DND-41 (cell line): ENCODE data around the gene GRIK2.

ENCODE experiments used
- ATAC-seq: fragments of 200-7000 bp; cut with Tn5 transposase; 3 replicates; pipeline ENCODE4 v1.9.1; 2021; ENCODE audit warnings: low read depth; ENCODE audit not compliant: insufficient read depth
- DNase-seq: peaks from one replicate; pipeline ENCODE4 v3.0.0-alpha.2; 2020
- H2AFZ ChIP-seq: 2 replicates; pipeline ENCODE4 v1.6.0; 2012; ENCODE audit warnings: low read depth, low read length
- H3K27ac ChIP-seq: 2 replicates; pipeline ENCODE4 v1.5.1; 2012; ENCODE audit warnings: low read length, inconsistent platforms
- H3K27me3 ChIP-seq: fragments of 200-600 bp; sonication (generic); 2 replicates; pipeline ENCODE4 v1.6.0; 2012; ENCODE audit warnings: low read length, mild to moderate bottlenecking, inconsistent platforms; ENCODE audit not compliant: insufficient read depth, poor library complexity
- H3K36me3 ChIP-seq: 2 replicates; pipeline ENCODE4 v1.5.1; 2012; ENCODE audit warnings: low read length, inconsistent platforms; ENCODE audit not compliant: insufficient read depth
- H3K4me1 ChIP-seq: 2 replicates; pipeline ENCODE4 v1.5.1; 2012; ENCODE audit warnings: mild to moderate bottlenecking, low read length; ENCODE audit not compliant: insufficient read depth
- H3K4me2 ChIP-seq: 2 replicates; pipeline ENCODE4 v1.6.0; 2012; ENCODE audit warnings: mild to moderate bottlenecking, moderate library complexity, low read length, inconsistent platforms; ENCODE audit not compliant: insufficient read depth
- H3K4me3 ChIP-seq, 2 experiments: fragments of 200-600 bp in 1 of 2; shearing (Covaris generic) in 1 of 2; 2 replicates each; pipeline ENCODE4 v1.5.1; 2012 to 2016; ENCODE audit warnings: inconsistent platforms in 2 of 2, low read length in 2 of 2, mild to moderate bottlenecking in 2 of 2, low read depth in 1 of 2, moderate library complexity in 1 of 2
- H3K79me2 ChIP-seq: 2 replicates; pipeline ENCODE4 v1.6.0; 2012; ENCODE audit warnings: low read length, inconsistent platforms; ENCODE audit not compliant: insufficient read depth
- H3K9ac ChIP-seq: 2 replicates; pipeline ENCODE4 v1.6.0; 2012; ENCODE audit warnings: low read depth, mild to moderate bottlenecking, inconsistent platforms, low read length, moderate library complexity
- H3K9me3 ChIP-seq: 2 replicates; pipeline ENCODE4 v1.5.1; 2012; ENCODE audit warnings: low read length, moderate library complexity, mild to moderate bottlenecking, inconsistent platforms; ENCODE audit not compliant: insufficient read depth, severe bottlenecking
- H4K20me1 ChIP-seq: 2 replicates; pipeline ENCODE4 v1.6.0; 2012; ENCODE audit warnings: low read length; ENCODE audit not compliant: insufficient read depth
- EZH2 ChIP-seq: IDR thresholded peaks from 3 replicates; pipeline ENCODE4 v1.6.1; 2012; ENCODE audit warnings: borderline replicate concordance, low read depth, mild to moderate bottlenecking, moderate library complexity, low read length, inconsistent platforms; ENCODE audit not compliant: severe bottlenecking
- TF ChIP-seq, protein P1 (sequence below): IDR thresholded peaks from 2 replicates; pipeline ENCODE4 v1.5.1; 2012; ENCODE audit warnings: borderline replicate concordance, low read length, moderate library complexity, mild to moderate bottlenecking; ENCODE audit not compliant: poor library complexity, severe bottlenecking; ENCODE audit errors: extremely low read depth

The GRIK2 gene

GRCh38 chr6:101482606-101483005, 89.1 kb downstream of the GRIK2 start:
- Histone ChIP-seq H3K27ac (no peak overlapping the region), H3K27me3 (no peaks in the 10 kb centered on the region)
- no peak for ATAC-seq

DNA sequence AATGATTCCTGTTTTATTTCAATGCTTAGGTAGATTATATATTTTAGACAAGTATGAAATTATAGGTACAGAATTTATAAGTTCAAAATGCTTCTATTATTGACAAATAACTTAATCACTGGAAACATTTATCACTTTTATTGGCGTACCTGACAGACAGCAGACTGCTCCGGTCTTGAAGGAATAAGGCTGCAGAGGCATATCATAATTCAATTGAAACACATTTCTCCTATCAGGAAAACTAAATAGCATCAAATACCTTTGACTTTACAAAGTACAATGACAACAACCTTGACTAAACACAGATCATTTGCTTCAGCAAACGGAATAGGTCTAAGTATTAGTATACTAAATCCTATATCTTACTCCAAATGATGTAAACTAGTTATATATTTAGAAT, 91.3 kb downstream of the GRIK2 start:
- no peaks in the 10 kb centered on the region for H3K27me3 ChIP-seq
- ATAC-seq (no peak), DNase-seq (no peak)
- H3K79me2 ChIP-seq: no peaks in the 10 kb centered on the region
- TF ChIP-seq EZH2: no peak
- TF ChIP-seq, protein P1, sequence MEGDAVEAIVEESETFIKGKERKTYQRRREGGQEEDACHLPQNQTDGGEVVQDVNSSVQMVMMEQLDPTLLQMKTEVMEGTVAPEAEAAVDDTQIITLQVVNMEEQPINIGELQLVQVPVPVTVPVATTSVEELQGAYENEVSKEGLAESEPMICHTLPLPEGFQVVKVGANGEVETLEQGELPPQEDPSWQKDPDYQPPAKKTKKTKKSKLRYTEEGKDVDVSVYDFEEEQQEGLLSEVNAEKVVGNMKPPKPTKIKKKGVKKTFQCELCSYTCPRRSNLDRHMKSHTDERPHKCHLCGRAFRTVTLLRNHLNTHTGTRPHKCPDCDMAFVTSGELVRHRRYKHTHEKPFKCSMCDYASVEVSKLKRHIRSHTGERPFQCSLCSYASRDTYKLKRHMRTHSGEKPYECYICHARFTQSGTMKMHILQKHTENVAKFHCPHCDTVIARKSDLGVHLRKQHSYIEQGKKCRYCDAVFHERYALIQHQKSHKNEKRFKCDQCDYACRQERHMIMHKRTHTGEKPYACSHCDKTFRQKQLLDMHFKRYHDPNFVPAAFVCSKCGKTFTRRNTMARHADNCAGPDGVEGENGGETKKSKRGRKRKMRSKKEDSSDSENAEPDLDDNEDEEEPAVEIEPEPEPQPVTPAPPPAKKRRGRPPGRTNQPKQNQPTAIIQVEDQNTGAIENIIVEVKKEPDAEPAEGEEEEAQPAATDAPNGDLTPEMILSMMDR: no peak
- no peak overlapping the region for H3K9ac ChIP-seq
- no peaks in the 10 kb centered on the region for H3K36me3 ChIP-seq
- no peak overlapping the region for H3K4me3 ChIP-seq
- no peak overlapping the region for H3K4me2 ChIP-seq
- no peak overlapping the region for H2AFZ ChIP-seq
- H3K4me1 ChIP-seq: no peaks in the 10 kb centered on the region
- H4K20me1 ChIP-seq: no peaks in the 10 kb centered on the region
- no peak overlapping the region for H3K27ac ChIP-seq
- no peaks in the 10 kb centered on the region for H3K9me3 ChIP-seq

More at GRCh38 chr6:101482606-101483005, 89.1 kb downstream of the GRIK2 start:
- Histone ChIP-seq H4K20me1 (no peaks in the 10 kb centered on the region), H2AFZ (no peak overlapping the region), H3K79me2 (no peaks in the 10 kb centered on the region), H3K9me3 (no peaks in the 10 kb centered on the region), H3K36me3 (no peaks in the 10 kb centered on the region), H3K9ac (no peak overlapping the region), H3K4me1 (no peaks in the 10 kb centered on the region), H3K4me2 (no peak overlapping the region), H3K4me3 (no peak overlapping the region)
- TF ChIP-seq, protein P1: no peak
- no peak for TF ChIP-seq EZH2
- DNase-seq: no peak

GRCh38 chr6:101486124-101486523, 92.6 kb downstream of the GRIK2 start:
- TF ChIP-seq EZH2: no peak
- TF ChIP-seq, protein P1: no peak
- no peaks in the 10 kb centered on the region for H3K4me1 ChIP-seq
- no peak overlapping the region for H3K27ac ChIP-seq
- no peak for ATAC-seq
- H3K36me3 ChIP-seq: no peaks in the 10 kb centered on the region
- H3K27me3 ChIP-seq: no peaks in the 10 kb centered on the region
- H3K4me3 ChIP-seq: no peak overlapping the region
- no peak overlapping the region for H3K4me2 ChIP-seq
- no peaks in the 10 kb centered on the region for H3K79me2 ChIP-seq
- H3K9ac ChIP-seq: no peak overlapping the region
- H2AFZ ChIP-seq: no peak overlapping the region
- H3K9me3 ChIP-seq: no peaks in the 10 kb centered on the region
- H4K20me1 ChIP-seq: no peaks in the 10 kb centered on the region
- DNase-seq: no peak

- DNase-seq: no peak
- ATAC-seq: no peak
- Histone ChIP-seq H4K20me1 (no peaks in the 10 kb centered on the region), H3K9me3 (no peaks in the 10 kb centered on the region), H2AFZ (no peak overlapping the region), H3K9ac (no peak overlapping the region), H3K79me2 (no peaks in the 10 kb centered on the region), H3K4me3 (no peak overlapping the region), H3K4me2 (no peak overlapping the region), H3K27ac (no peak overlapping the region), H3K4me1 (no peaks in the 10 kb centered on the region), H3K36me3 (no peaks in the 10 kb centered on the region), H3K27me3 (no peaks in the 10 kb centered on the region)
- no peak for TF ChIP-seq EZH2
- TF ChIP-seq, protein P1: no peak
Measured at GRCh38 chr6:101486726-101487125, 93.2 kb downstream of the GRIK2 start.
